Activated CD8-positive, alpha-beta memory T cell treated with anti-CD3 and anti-CD28 coated beads for 36 hours (primary cell): ENCODE results near the gene ACVR2B. TPM values are rescaled to one million over a fixed set of nuclear protein-coding genes. Genes with fewer than 3 reads are reported as not detected.

ENCODE experiments used
- CTCF ChIA-PET: fragments of 350-600 bp; sonication (Branson Sonifier 250); formaldehyde crosslinking; loops from one replicate; lab custom pipeline; 2021; ENCODE audit warnings: antibody characterized with exemption; lab: Charles Lee
- POLR2A ChIA-PET: fragments of 350-600 bp; sonication (Branson Sonifier 250); formaldehyde crosslinking; loops from one replicate; lab custom pipeline; 2021; ENCODE audit warnings: antibody characterized with exemption; lab: Charles Lee
- total RNA-seq, 2 experiments: library from RNA; stranded (reverse); gene quantifications; one replicate each; pipeline ENCODE4 v1.2.3, GENCODE V29; 2021

Gene ACVR2B
- total RNA-seq, 2 experiments from 2014 or later, result 6.6 to 7.1 TPM

- ChIA-PET POLR2A (no interaction called here), CTCF (interaction anchor here (1.0 to 1.2 kb wide), 3 partner anchors 14 to 164 kb away, joined by 3 read pairs; partner anchors contain the start of genes EXOG and XYLB)
These were observed 56.9 kb downstream of the ACVR2B start for GRCh38 chr3:38510631-38511030.

- ChIA-PET CTCF (interaction anchor here (1.1 to 1.2 kb wide), 2 partner anchors 15 to 33 kb away, joined by 3 read pairs; partner anchors contain the start of gene EXOG), POLR2A (no interaction called here)
These were observed 57.9 kb downstream of the ACVR2B start for GRCh38 chr3:38511546-38511945.

GRCh38 chr3:38515367-38515766 lies 61.7 kb downstream of the ACVR2B start:
- ChIA-PET POLR2A (no interaction called here), CTCF (interaction anchor here (2.4 kb wide), 1 partner anchor 136 kb away, joined by 7 read pairs; no protein-coding TSS in a partner anchor)

DNA sequence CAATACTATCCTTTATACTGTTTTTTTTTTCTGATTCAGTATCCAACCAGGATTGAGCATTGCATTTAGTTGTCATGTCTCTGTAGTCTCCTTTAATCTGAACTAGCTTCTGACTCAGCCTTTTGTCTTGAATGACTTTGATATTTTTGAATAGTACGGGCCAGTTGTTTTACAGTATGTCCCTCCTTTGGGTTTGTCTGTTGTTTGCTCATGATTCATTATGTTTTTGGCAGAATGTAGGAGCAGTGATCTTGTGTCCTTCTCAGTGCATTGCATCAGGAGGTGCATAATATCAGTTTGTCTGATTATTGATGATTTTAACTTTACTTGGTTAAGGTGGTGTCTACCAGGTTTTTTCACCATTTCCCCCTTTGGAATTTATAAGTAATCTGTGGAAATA lies 63.0 kb downstream of the ACVR2B start:
- ChIA-PET POLR2A (no interaction called here), CTCF (no interaction called here)

GRCh38 chr3:38519000-38519399 lies 65.3 kb downstream of the ACVR2B start:
- ChIA-PET CTCF (interaction anchor here (1.6 kb wide), 1 partner anchor 132 kb away, joined by 7 read pairs; no protein-coding TSS in a partner anchor), POLR2A (no interaction called here)

DNA sequence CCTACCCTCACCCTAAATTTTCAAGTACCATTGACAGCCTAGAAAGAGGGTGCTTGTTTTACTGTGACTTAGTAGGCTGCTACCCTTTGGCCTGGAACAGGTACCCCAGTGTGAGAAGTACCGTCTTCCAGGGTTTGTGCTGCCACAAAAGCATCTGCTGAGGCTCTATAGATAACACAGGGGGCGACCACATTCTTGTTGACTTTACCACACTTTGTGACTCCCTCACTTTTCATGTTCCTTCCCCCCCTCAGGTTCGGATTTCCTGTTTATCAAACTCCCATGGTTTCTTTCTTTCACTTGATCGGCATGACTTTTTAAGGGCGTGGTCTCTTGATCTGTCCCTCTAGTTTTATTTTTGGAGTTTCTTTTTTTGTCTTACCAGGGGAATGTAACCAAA lies 66.0 kb downstream of the ACVR2B start:
- CTCF ChIA-PET, result interaction anchor here (1.6 kb wide), 1 partner anchor 131 kb away, joined by 7 read pairs; no protein-coding TSS in a partner anchor
- POLR2A ChIA-PET, result no interaction called here

DNA sequence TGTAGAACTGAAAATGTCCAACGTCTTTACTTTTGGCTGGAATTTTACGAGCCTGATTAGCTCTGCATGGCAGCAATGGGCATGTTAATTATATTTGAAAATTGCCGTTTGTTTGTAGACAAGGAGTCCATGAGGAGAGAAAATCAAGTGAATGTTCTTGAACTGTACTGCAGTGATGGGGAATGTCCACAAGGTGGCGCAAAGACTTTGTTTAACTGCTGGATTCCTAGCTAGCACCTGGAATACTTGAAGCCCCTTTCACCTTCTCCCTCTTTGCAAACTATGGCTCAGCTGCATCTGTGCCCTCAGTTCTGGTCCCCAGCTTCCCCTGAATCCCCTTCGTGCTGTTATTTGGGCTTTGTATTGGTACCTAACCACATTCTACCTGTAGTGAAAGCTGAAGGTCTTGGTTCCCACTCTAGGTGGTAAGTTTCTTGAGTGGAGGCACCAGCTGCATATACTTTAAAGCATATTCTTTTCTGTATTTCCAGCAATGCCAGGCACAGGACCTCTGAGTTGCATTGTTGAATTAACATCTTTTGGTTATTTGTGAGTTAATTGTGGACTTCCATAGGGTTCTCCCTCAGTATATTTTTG lies 67.8 kb downstream of the ACVR2B start:
- ChIA-PET POLR2A (no interaction called here), CTCF (interaction anchor here (0.7 to 2.5 kb wide), 11 partner anchors 18 to 478 kb away, joined by 3 to 14 read pairs (median 4); partner anchors contain the start of gene EXOG)

DNA sequence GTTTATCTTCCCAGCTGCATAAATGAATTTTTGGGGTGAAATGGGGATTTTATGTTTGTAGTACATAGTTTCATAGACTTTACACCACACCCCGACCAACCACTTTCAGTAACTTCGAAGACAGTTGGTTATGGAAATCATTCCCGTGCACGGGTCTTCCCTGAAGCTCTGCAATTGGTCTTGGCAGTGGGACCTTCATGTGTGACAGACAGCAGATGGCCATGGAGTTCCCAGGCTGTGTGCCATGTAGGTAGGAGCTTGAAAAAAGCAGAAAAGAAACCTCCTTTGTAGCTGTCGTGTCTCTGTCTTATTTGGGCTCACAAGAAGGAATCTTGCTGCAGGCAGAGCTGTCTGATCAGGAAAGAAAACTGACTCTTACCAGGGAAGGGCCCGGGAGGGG lies 68.3 kb downstream of the ACVR2B start:
- CTCF ChIA-PET, result interaction anchor here (0.9 to 2.5 kb wide), 11 partner anchors 17 to 478 kb away, joined by 3 to 14 read pairs (median 4); partner anchors contain the start of gene EXOG

DNA sequence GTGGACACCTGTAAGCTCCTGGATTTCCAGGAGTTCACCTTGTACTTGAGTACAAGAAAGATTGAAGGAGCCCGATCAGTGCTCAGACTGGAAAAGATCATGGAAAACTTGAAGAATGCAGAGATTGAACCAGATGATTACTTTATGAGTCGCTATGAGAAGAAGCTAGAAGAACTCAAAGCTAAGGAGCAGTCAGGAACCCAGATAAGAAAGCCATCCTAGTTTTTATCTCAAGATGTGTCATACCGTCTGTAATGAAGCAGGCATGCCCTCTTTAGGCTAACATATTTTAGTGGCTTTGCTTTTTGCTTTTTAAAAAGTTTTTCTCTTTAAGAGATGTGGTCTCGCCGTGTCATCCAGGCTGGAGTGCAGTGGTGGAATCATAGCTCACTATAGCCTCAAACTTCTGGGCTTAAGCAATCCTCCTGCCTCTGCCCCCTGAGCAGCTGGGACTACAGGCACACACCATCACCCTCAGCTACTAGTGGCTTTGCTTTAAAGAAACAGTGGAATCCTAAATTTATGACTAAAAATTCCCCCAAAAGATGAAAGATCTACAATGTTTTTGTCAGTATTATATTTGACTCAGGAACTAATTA lies 70.5 kb downstream of the ACVR2B start:
- POLR2A ChIA-PET, result no interaction called here
- CTCF ChIA-PET, result interaction anchor here (0.6 to 1.8 kb wide), 2 partner anchors 131 to 724 kb away, joined by 3 read pairs; no protein-coding TSS in a partner anchor

More for the DNA sequence above, 68.3 kb downstream of the ACVR2B start:
- POLR2A ChIA-PET, result no interaction called here

GRCh38 chr3:38526792-38527191 lies 73.1 kb downstream of the ACVR2B start:
- POLR2A ChIA-PET, result no interaction called here
- CTCF ChIA-PET, result interaction anchor here (0.7 kb wide), 1 partner anchor 23 kb away, joined by 3 read pairs; no protein-coding TSS in a partner anchor

- POLR2A ChIA-PET, result no interaction called here
- CTCF ChIA-PET, result no interaction called here
These were observed 74.8 kb downstream of the ACVR2B start for GRCh38 chr3:38528457-38528856.

GRCh38 chr3:38532529-38532928 lies 78.8 kb downstream of the ACVR2B start:
- ChIA-PET POLR2A (no interaction called here), CTCF (no interaction called here)

GRCh38 chr3:38533285-38533976 lies 79.7 kb downstream of the ACVR2B start:
- ChIA-PET POLR2A (no interaction called here), CTCF (interaction anchor here (0.5 kb wide), 1 partner anchor 37 kb away, joined by 3 read pairs; no protein-coding TSS in a partner anchor)

DNA sequence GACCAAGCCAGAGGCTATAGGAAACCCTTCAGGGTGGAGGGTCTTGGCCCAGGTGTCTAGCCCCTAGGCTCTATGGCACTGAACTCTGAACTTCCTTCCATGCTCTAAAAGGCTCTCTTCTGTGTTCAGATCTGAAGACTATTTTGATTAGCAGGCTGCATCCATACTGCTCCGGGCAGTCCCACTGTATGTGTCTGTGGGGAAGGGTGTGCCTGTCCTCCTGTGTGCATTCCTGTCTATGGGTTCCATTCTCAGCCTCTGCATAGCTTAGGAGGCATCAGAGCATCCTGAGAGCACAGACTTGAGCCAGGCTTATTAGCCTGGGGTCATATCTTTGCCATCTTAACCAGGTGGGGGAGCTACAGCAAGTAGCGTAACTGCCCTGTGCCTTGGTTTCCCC lies 80.5 kb downstream of the ACVR2B start:
- ChIA-PET POLR2A (no interaction called here), CTCF (interaction anchor here (0.5 kb wide), 1 partner anchor 37 kb away, joined by 3 read pairs; no protein-coding TSS in a partner anchor)

DNA sequence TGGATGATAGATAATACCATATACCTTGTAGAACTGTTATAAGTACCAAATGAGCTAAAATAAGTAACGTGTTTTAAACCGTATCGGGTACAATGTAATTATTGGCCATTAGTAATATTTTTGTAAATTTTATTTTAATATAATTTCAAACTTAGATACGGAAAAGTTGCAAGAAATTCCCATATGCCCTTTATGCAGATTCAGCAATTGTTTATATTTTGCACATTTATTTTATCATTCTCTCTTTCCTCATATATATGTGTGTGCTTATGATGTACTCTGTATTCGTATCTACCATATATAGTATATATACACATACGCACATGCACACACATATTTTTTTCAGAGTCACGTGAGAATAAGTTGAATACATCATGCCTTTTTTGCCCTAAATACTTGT lies 80.9 kb downstream of the ACVR2B start:
- CTCF ChIA-PET, result no interaction called here
- POLR2A ChIA-PET, result no interaction called here

DNA sequence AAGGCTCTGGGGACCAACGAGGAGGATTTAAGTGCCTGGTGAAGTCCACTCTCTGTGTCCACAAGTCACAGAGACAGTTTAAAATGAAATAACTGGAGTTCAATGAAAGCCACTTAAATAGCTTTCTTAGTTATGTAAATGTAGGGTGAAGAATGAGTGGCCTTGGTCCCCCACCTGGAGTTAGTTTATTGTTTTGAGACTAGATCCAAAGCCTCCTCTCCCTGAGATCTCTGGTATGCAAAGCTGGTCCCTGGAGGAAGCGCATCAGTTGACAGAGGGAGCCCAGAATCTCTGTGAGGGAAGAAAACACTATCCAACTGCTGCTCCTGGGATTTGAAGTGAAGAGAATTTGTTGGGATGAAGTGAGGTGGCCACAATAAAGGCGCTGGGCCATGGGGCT lies 83.0 kb downstream of the ACVR2B start:
- CTCF ChIA-PET, result no interaction called here
- POLR2A ChIA-PET, result no interaction called here

DNA sequence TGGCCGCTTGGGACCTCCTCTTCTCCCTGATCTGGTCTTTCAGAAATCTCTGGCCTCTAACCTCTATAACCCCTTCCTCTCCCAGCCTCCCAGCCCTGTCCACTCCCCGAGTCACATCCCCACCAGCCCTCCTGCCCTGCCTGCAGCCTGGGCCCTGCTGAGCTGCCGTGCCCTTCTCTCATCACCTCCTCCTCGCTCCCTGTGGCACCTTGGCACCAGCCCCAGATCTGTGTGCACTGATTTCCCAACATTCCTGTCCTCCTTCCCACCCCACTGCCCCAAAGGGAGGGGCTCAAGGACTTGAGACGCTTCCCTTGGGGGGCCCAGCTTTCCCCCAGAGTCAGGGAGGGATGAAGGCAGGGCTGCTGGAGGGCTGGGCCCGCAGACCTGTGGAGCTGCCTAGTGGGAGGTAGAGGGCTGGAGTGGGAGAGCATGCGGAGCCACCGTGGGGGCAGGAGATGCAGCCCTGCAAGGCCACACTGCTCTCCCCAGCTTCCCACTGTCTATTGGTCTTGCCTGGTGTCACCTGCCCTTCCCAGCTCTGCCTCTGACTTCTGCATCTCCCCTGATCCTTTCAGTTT lies 85.2 kb downstream of the ACVR2B start:
- CTCF ChIA-PET, result interaction anchor here (0.6 to 1.7 kb wide), 2 partner anchors 17 to 310 kb away, joined by 3 to 4 read pairs; no protein-coding TSS in a partner anchor
- POLR2A ChIA-PET, result no interaction called here

DNA sequence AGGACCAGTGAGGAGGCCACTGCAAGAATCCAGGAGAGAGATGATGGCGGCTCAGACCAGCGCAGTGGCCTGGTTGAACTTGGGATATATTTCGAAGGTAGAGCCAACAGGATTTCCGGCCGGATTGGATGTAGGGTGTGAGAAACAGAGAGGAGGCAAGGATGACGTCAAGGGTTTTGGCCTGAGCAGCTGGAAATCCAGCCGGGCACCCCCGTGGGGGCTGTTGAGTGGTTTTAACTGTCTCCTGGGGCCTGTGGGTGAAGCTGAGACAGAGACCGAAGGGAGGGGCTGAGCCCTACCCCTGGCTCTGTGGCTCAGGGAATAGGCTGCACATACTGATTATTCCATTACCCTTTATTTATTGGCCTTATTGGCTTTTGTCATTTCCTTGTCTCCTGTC lies 88.1 kb downstream of the ACVR2B start:
- ChIA-PET CTCF (no interaction called here), POLR2A (no interaction called here)
